GM23248 (cell line): Measurements from ENCODE around the gene NCEH1. TPM values are rescaled to one million over a fixed set of nuclear protein-coding genes. Genes with fewer than 3 reads are reported as not detected.
A peak's percentile ranks its signal among the peaks of the same experiment; 100 is the strongest.
"Not testable (repeated sequence)": the region's sequence is repeated elsewhere in the genome, so short reads cannot be mapped to it uniquely, and the experiment has no call there.

Experiments used
- DNase-seq: peaks from one replicate; pipeline ENCODE4 v3.0.0-alpha.2; 2015
- H2AFZ ChIP-seq: fragments of 200-600 bp; sonication (generic); 2 replicates; pipeline ENCODE4 v1.6.1; 2016; ENCODE audit warnings: antibody characterized with exemption
- H3F3A ChIP-seq: fragments of 200-600 bp; sonication (generic); 2 replicates; pipeline ENCODE4 v1.6.1; 2016; ENCODE audit warnings: mild to moderate bottlenecking, antibody characterized with exemption, mixed run types; ENCODE audit not compliant: insufficient read depth
- H3K27ac ChIP-seq: fragments of 200-600 bp; sonication (generic); 2 replicates; pipeline ENCODE4 v1.5.1; 2016; ENCODE audit warnings: mild to moderate bottlenecking
- H3K27me3 ChIP-seq: fragments of 200-600 bp; sonication (generic); replicated peaks from 2 replicates; pipeline ENCODE4 v1.6.1; 2016; ENCODE audit warnings: mild to moderate bottlenecking; ENCODE audit not compliant: insufficient read depth
- H3K36me3 ChIP-seq: fragments of 200-600 bp; sonication (generic); 2 replicates; pipeline ENCODE4 v1.6.1; 2016; ENCODE audit warnings: low read depth, mild to moderate bottlenecking
- H3K4me1 ChIP-seq: fragments of 200-600 bp; sonication (generic); 2 replicates; pipeline ENCODE4 v1.6.1; 2016; ENCODE audit warnings: mild to moderate bottlenecking; ENCODE audit not compliant: insufficient read depth
- H3K4me2 ChIP-seq: fragments of 200-600 bp; sonication (generic); one replicate; pipeline ENCODE4 v1.6.1; 2016; ENCODE audit warnings: mild to moderate bottlenecking; ENCODE audit not compliant: unreplicated experiment
- H3K4me3 ChIP-seq: fragments of 200-600 bp; sonication (generic); 2 replicates; pipeline ENCODE4 v1.5.1; 2016; ENCODE audit warnings: mild to moderate bottlenecking
- H3K79me2 ChIP-seq: fragments of 200-600 bp; sonication (generic); 2 replicates; pipeline ENCODE4 v1.6.1; 2016; ENCODE audit warnings: mild to moderate bottlenecking; ENCODE audit not compliant: insufficient read depth
- H3K9ac ChIP-seq: fragments of 200-600 bp; sonication (generic); 2 replicates; pipeline ENCODE4 v1.6.1; 2016; ENCODE audit warnings: mild to moderate bottlenecking
- H3K9me2 ChIP-seq: fragments of 200-600 bp; sonication (generic); 2 replicates; pipeline ENCODE4 v1.6.1; 2016; ENCODE audit warnings: mixed run types, mild to moderate bottlenecking, moderate library complexity; ENCODE audit not compliant: insufficient read depth
- H3K9me3 ChIP-seq: fragments of 200-600 bp; sonication (generic); one replicate; pipeline ENCODE4 v1.6.1; 2017; ENCODE audit warnings: low read depth
- H4K20me1 ChIP-seq: fragments of 200-600 bp; sonication (generic); 2 replicates; pipeline ENCODE4 v1.6.0; 2016; ENCODE audit not compliant: insufficient read depth
- EZH2 ChIP-seq: fragments of 200-600 bp; sonication (generic); IDR thresholded peaks from 2 replicates; pipeline ENCODE4 v1.6.1; 2018; ENCODE audit warnings: antibody characterized with exemption, mild to moderate bottlenecking; ENCODE audit not compliant: insufficient read depth, poor library complexity, severe bottlenecking
- EZH2phosphoT487 ChIP-seq: fragments of 200-600 bp; sonication (generic); IDR thresholded peaks from 2 replicates; pipeline ENCODE4 v1.6.1; 2018; ENCODE audit warnings: antibody characterized with exemption, moderate library complexity, mild to moderate bottlenecking, low read depth; ENCODE audit not compliant: insufficient read depth
- WGBS, 2 experiments: methylation state at CpG; one replicate each; pipeline ENCODE4 v1.1.6; 2015 to 2017; ENCODE audit warnings: low lambda C conversion rate in 2 of 2, low coverage in 1 of 2; ENCODE audit errors: missing lambda C conversion rate in 2 of 2; 5-methylcytosine and 5-hydroxymethylcytosine counted together
- in situ Hi-C: fragments of 300-500 bp; cut with MboI; formaldehyde crosslinking; loops from 2 replicates; pipeline ENCODE4 v1.15.0; 2020
- polyA plus RNA-seq: library from polyadenylated mRNA; unstranded; fragments of >200 nt; fragmentation: Nextera tagmentation; extraction: Ambion mirVana; gene quantifications from 2 replicates; pipeline ENCODE4 v1.2.1, GENCODE V29; 2016
- total RNA-seq: library from RNA; depleted of rRNA; stranded (reverse); fragments of >200 nt; shearing (Covaris generic); gene quantifications from 2 replicates; pipeline ENCODE4 v1.2.3, GENCODE V29; 2014; rRNA removed

NCEH1 gene
- total RNA-seq (13.5 and 16.5 TPM in 2 replicates), polyA plus RNA-seq (18.4 and 19.5 TPM in 2 replicates)

GRCh38 chr3:172710664-172711453 is at the start of gene NCEH1:
TSS of gene NCEH1 (minus strand) at chr3:172711067. CDS start at chr3:172710984, 83 bp downstream.
- Histone ChIP-seq H4K20me1 (no peaks in the 10 kb centered on the region), H2AFZ (peak within 1 kb of the TSS; percentile 80), H3K4me1 (peaks cover 30% of the 10 kb centered on the region), H3K36me3 (no peaks in the 10 kb centered on the region), H3K27me3 (no peaks in the 10 kb centered on the region), H3K9me2 (no peaks in the 10 kb centered on the region), H3K27ac (peak within 1 kb of the TSS; percentile 93), H3F3A (peaks cover 26% of the 10 kb centered on the region), H3K9me3 (no peaks in the 10 kb centered on the region), H3K9ac (peak within 1 kb of the TSS; percentile 90), H3K4me2 (peak within 1 kb of the TSS; percentile 86), H3K4me3 (peak within 1 kb of the TSS; percentile 89), H3K79me2 (peaks cover 41% of the 10 kb centered on the region)
- peak; percentile 99 for DNase-seq
- TF ChIP-seq EZH2phosphoT487 (peak; percentile 61; the same call in 1 of the 2 replicates), EZH2 (no peak)
- in situ Hi-C loops: no loop called here
- 1% methylated on average over 38 to 40 of the region's 41 CpGs for WGBS, 2 experiments

- peak; percentile 56 for DNase-seq
- H3K4me3 ChIP-seq, H3F3A ChIP-seq, in situ Hi-C loops, H3K9me2 ChIP-seq, H3K9ac ChIP-seq, H3K27ac ChIP-seq, H4K20me1 ChIP-seq, H3K27me3 ChIP-seq, H3K4me1 ChIP-seq, H3K9me3 ChIP-seq, H3K4me2 ChIP-seq, H2AFZ ChIP-seq: not testable (repeated sequence)
- 73 to 76% methylated on average over 6 of the region's 6 CpGs for WGBS, 2 experiments
- Histone ChIP-seq H3K36me3 (peaks cover 66% of the 10 kb centered on the region), H3K79me2 (peaks cover 22% of the 10 kb centered on the region)
These were observed 49.5 kb upstream of the NCEH1 start for GRCh38 chr3:172760416-172760815.

GRCh38 chr3:172753125-172753524 is 42.3 kb upstream of the NCEH1 start:
- Histone ChIP-seq H3K9ac (no peak overlapping the region), H3F3A (peaks cover 19% of the 10 kb centered on the region), H3K27me3 (no peaks in the 10 kb centered on the region), H3K36me3 (peaks cover 18% of the 10 kb centered on the region; the same call in 1 of the 2 replicates), H3K4me3 (no peak overlapping the region), H3K4me2 (no peak overlapping the region), H4K20me1 (no peaks in the 10 kb centered on the region), H3K9me3 (no peaks in the 10 kb centered on the region), H3K79me2 (peaks cover 68% of the 10 kb centered on the region), H3K27ac (no peak overlapping the region), H2AFZ (no peak overlapping the region), H3K9me2 (no peaks in the 10 kb centered on the region), H3K4me1 (peaks cover 23% of the 10 kb centered on the region)
- DNase-seq: no peak
- WGBS, 2 experiments: 88 to 100% methylated on average over 1 of the region's 1 CpG
- in situ Hi-C loops: no loop called here
- TF ChIP-seq EZH2: no peak
- no peak for TF ChIP-seq EZH2phosphoT487

- Histone ChIP-seq H4K20me1 (no peaks in the 10 kb centered on the region), H3K9me2 (no peaks in the 10 kb centered on the region), H3K9ac (no peak overlapping the region), H3K4me3 (peak overlapping the region; percentile 88; the same call in 1 of the 2 replicates), H3K27ac (no peak overlapping the region), H3K27me3 (no peaks in the 10 kb centered on the region), H3F3A (peaks cover 21% of the 10 kb centered on the region), H2AFZ (no peak overlapping the region), H3K9me3 (no peaks in the 10 kb centered on the region), H3K79me2 (peaks cover 68% of the 10 kb centered on the region), H3K4me1 (peaks cover 23% of the 10 kb centered on the region), H3K36me3 (peaks cover 18% of the 10 kb centered on the region; the same call in 1 of the 2 replicates), H3K4me2 (peak overlapping the region; percentile 96)
- in situ Hi-C loops: no loop called here
- TF ChIP-seq EZH2phosphoT487: no peak
- no peak for TF ChIP-seq EZH2
- WGBS, 2 experiments: 93 to 94% methylated on average over 1 of the region's 1 CpG
- no peak for DNase-seq
These were observed 41.8 kb upstream of the NCEH1 start for GRCh38 chr3:172752651-172753050.
